Prostate gland (tissue), 2 donors: ENCODE measurements around the gene CELF2.

Source experiments
- CTCF ChIP-seq, 4 experiments: fragments of 200-600 bp in 2 of 4; fragments of 450-650 bp in 2 of 4; sonication (generic) in 2 of 4; IDR thresholded peaks; 1 replicate in 3 of 4; 2 replicates in 1 of 4; pipeline ENCODE4 v1.5.1; 2016 to 2019; ENCODE audit warnings: antibody characterized with exemption in 4 of 4, mild to moderate bottlenecking in 2 of 4, moderate library complexity in 2 of 4
- POLR2A ChIP-seq: fragments of 450-650 bp; IDR thresholded peaks from one replicate; pipeline ENCODE4 v1.6.1; 2016; ENCODE audit warnings: antibody characterized with exemption, mild to moderate bottlenecking
- POLR2AphosphoS5 ChIP-seq: sonication (generic); formaldehyde crosslinking; IDR thresholded peaks from one replicate; pipeline ENCODE4 v1.6.1; 2017; ENCODE audit warnings: antibody characterized with exemption

GRCh38 chr10:11227103-11227502, 209.4 kb downstream of the CELF2 start:
- TF ChIP-seq POLR2AphosphoS5 (no peak), POLR2A (no peak), CTCF (IDR thresholded peaks at IDR 0.05) (no peak)
